HUES48 (cell line): ENCODE measurements around the gene CLEC16A.
"Not testable (repeated sequence)": the region's sequence is repeated elsewhere in the genome, so short reads cannot be mapped to it uniquely, and the experiment has no call there.

ENCODE experiments used
- H3K27ac ChIP-seq: one replicate; pipeline ENCODE4 v1.7.0; 2013; ENCODE audit warnings: low read depth, low read length, inconsistent platforms
- H3K27me3 ChIP-seq: 2 replicates; pipeline ENCODE4 v1.6.1; 2013; ENCODE audit warnings: mild to moderate bottlenecking, low read length; ENCODE audit not compliant: control insufficient read depth, insufficient read depth
- H3K36me3 ChIP-seq: 2 replicates; pipeline ENCODE4 v1.6.1; 2013; ENCODE audit warnings: low read length; ENCODE audit not compliant: control insufficient read depth, insufficient read depth
- H3K4me1 ChIP-seq: 2 replicates; pipeline ENCODE4 v1.6.1; 2013; ENCODE audit warnings: mild to moderate bottlenecking, low read length; ENCODE audit not compliant: control insufficient read depth, insufficient read depth
- H3K4me3 ChIP-seq: 2 replicates; pipeline ENCODE4 v1.5.1; 2013; ENCODE audit warnings: mild to moderate bottlenecking, low read depth, low read length
- H3K9ac ChIP-seq: 2 replicates; pipeline ENCODE4 v1.6.1; 2013; ENCODE audit warnings: mild to moderate bottlenecking, low read depth, low read length, moderate library complexity
- H3K9me3 ChIP-seq: 2 replicates; pipeline ENCODE4 v1.6.1; 2013; ENCODE audit warnings: low read length; ENCODE audit not compliant: control insufficient read depth, insufficient read depth

Gene CLEC16A

DNA sequence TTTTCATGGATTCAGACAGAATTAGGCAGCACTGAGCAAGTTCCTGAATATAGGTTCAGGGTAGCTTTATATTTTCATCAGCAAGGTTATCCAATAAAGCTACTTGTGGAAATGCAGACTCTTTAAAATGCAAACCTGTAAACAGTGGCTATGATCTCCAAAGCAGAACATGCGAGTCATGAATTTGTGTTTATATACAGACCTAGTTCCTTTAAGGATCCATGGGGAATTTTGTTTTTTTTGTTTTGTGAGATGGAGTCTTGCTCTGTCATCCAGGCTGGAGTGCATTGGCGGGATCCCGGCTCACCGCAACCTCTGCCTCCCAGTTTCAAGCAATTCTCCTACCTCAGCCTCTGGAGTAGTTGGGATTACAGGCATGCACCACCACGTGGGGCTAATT, 14.8 kb downstream of the CLEC16A start:
- H3K4me3 ChIP-seq: no peak overlapping the region
- no peak overlapping the region for H3K27ac ChIP-seq
- H3K9ac ChIP-seq: no peak overlapping the region
- H3K9me3 ChIP-seq: no peaks in the 10 kb centered on the region
- no peaks in the 10 kb centered on the region for H3K27me3 ChIP-seq
- peaks cover 15% of the 10 kb centered on the region; the same call in 1 of the 2 replicates for H3K36me3 ChIP-seq
- H3K4me1 ChIP-seq: peaks cover under 1% of the 10 kb centered on the region; the same call in 1 of the 2 replicates

GRCh38 chr16:10961231-10961630, 16.9 kb downstream of the CLEC16A start:
- H3K4me1 ChIP-seq: peaks cover 3% of the 10 kb centered on the region; the same call in 1 of the 2 replicates
- H3K9me3 ChIP-seq: no peaks in the 10 kb centered on the region
- no peak overlapping the region for H3K27ac ChIP-seq
- peaks cover 18% of the 10 kb centered on the region; the same call in 1 of the 2 replicates for H3K36me3 ChIP-seq
- H3K27me3 ChIP-seq: no peaks in the 10 kb centered on the region
- H3K4me3 ChIP-seq: no peak overlapping the region
- H3K9ac ChIP-seq: no peak overlapping the region

GRCh38 chr16:10964039-10964890, 19.9 kb downstream of the CLEC16A start:
- Histone ChIP-seq H3K27me3 (no peaks in the 10 kb centered on the region), H3K36me3 (peaks cover 18% of the 10 kb centered on the region; the same call in 1 of the 2 replicates), H3K4me3 (no peak overlapping the region), H3K9ac (no peak overlapping the region), H3K27ac (no peak overlapping the region), H3K4me1 (peaks cover 3% of the 10 kb centered on the region; the same call in 1 of the 2 replicates), H3K9me3 (no peaks in the 10 kb centered on the region)

- no peaks in the 10 kb centered on the region for H3K27me3 ChIP-seq
- peaks cover 3% of the 10 kb centered on the region; the same call in 1 of the 2 replicates for H3K4me1 ChIP-seq
- no peak overlapping the region for H3K27ac ChIP-seq
- no peaks in the 10 kb centered on the region for H3K9me3 ChIP-seq
- H3K4me3 ChIP-seq: no peak overlapping the region
- no peak overlapping the region for H3K9ac ChIP-seq
- H3K36me3 ChIP-seq: peaks cover 22% of the 10 kb centered on the region; the same call in 1 of the 2 replicates
Observed at GRCh38 chr16:10964891-10965326, 20.5 kb downstream of the CLEC16A start.

GRCh38 chr16:10965440-10966061, 21.2 kb downstream of the CLEC16A start:
- Histone ChIP-seq H3K27ac (no peak overlapping the region), H3K4me1 (peaks cover 3% of the 10 kb centered on the region; the same call in 1 of the 2 replicates), H3K36me3 (peaks cover 27% of the 10 kb centered on the region; the same call in 1 of the 2 replicates), H3K4me3 (no peak overlapping the region), H3K9ac (no peak overlapping the region), H3K9me3 (no peaks in the 10 kb centered on the region), H3K27me3 (no peaks in the 10 kb centered on the region)

DNA sequence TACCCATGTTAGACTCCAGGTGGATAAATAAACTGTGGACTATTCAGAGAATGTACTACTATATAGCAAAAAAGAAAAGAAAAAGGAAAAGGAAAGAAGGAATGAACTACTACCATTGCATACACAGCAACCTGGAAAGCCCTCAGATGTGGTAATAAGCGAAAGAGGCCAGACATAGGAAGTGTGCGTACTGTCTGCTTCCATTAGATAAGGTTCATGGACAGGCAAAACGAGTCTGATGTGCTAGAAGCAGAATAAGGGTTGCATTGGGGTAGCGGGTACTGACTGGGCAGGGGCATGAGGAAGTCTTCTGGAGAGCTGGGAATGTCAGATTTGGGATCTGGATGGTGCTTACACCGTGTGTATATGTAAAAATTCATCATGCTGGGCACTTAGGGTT, 21.8 kb downstream of the CLEC16A start:
- Histone ChIP-seq H3K36me3 (peaks cover 27% of the 10 kb centered on the region; the same call in 1 of the 2 replicates), H3K4me1 (peaks cover 3% of the 10 kb centered on the region; the same call in 1 of the 2 replicates), H3K4me3 (no peak overlapping the region), H3K27ac (no peak overlapping the region), H3K27me3 (no peaks in the 10 kb centered on the region), H3K9me3 (no peaks in the 10 kb centered on the region), H3K9ac (no peak overlapping the region)

- not testable (repeated sequence) for H3K4me1 ChIP-seq, H3K9ac ChIP-seq, H3K9me3 ChIP-seq, H3K4me3 ChIP-seq, H3K27ac ChIP-seq, H3K27me3 ChIP-seq
- H3K36me3 ChIP-seq: peaks cover 27% of the 10 kb centered on the region; the same call in 1 of the 2 replicates
Observed at GRCh38 chr16:10966559-10966958, 22.2 kb downstream of the CLEC16A start.

DNA sequence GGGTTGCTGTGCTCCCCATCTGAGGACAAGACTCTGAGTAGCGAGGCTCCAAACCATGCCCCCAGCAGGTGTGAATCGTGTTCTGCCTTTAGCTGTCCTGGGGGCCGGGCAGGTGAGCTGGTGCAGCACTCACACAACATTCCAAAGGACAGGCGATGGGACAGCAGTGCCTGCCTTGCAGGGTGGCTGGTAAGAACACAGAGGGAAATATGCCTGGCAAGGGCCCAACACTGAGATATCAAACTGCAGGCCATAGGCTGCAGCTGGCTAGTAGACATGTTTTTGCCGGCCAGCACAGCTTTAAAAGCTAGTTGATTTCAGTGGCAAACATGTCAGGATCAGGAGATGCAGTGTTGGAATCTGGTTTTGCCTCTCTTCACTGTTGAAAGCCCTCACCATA, 23.6 kb downstream of the CLEC16A start:
- H3K4me3 ChIP-seq: no peak overlapping the region
- no peaks in the 10 kb centered on the region for H3K9me3 ChIP-seq
- H3K9ac ChIP-seq: no peak overlapping the region
- peaks cover 7% of the 10 kb centered on the region; the same call in 1 of the 2 replicates for H3K4me1 ChIP-seq
- peaks cover 23% of the 10 kb centered on the region for H3K36me3 ChIP-seq
- H3K27ac ChIP-seq: no peak overlapping the region
- H3K27me3 ChIP-seq: no peaks in the 10 kb centered on the region

DNA sequence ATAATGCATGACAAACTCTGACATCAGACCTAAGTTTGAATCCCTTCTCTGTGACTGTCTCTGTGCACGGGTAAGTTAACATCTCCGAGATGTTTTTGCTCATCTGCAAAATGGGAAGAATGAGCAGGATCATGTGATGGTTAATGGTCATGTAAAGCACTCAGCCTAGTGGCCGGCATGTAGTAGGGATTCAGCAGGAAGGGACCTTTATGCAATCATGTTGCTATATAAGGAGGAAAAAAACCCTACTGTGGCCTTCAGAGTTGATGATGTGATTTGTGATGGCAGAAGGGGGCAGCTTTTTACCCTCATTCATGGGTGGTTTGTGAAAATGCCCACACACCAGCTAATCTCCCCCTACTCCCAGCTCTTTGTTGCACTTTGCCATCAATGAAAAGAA, 24.1 kb downstream of the CLEC16A start:
- H3K27ac ChIP-seq: no peak overlapping the region
- H3K27me3 ChIP-seq: no peaks in the 10 kb centered on the region
- peaks cover 22% of the 10 kb centered on the region for H3K36me3 ChIP-seq
- no peak overlapping the region for H3K4me3 ChIP-seq
- H3K9me3 ChIP-seq: no peaks in the 10 kb centered on the region
- H3K9ac ChIP-seq: no peak overlapping the region
- H3K4me1 ChIP-seq: peaks cover 7% of the 10 kb centered on the region; the same call in 1 of the 2 replicates

DNA sequence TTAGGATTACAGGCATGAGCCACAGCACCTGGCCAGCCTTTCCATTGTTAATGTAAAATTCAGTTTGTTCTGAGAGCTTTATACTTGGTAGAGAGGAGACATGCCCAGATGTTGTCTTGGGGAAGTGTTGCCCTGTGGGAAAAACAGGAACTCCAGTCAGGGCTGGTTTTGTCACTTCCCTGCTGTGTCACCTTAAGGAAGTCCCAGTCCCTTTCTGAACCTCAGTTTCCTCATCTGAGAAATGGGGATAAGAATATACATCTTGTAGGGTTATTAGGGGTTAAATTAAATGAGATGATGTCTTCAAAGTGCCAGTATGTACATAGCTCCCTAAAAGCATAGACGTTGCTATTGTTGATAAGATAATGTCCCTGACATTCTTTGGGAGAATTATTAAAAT, 25.3 kb downstream of the CLEC16A start:
- Histone ChIP-seq H3K4me1 (0 out of 2 replicates have a peak, but pooled peaks cover 4% of the 10 kb centered on the region), H3K9ac (no peak overlapping the region), H3K27ac (no peak overlapping the region), H3K27me3 (no peaks in the 10 kb centered on the region), H3K36me3 (peaks cover 19% of the 10 kb centered on the region), H3K4me3 (no peak overlapping the region), H3K9me3 (no peaks in the 10 kb centered on the region)

DNA sequence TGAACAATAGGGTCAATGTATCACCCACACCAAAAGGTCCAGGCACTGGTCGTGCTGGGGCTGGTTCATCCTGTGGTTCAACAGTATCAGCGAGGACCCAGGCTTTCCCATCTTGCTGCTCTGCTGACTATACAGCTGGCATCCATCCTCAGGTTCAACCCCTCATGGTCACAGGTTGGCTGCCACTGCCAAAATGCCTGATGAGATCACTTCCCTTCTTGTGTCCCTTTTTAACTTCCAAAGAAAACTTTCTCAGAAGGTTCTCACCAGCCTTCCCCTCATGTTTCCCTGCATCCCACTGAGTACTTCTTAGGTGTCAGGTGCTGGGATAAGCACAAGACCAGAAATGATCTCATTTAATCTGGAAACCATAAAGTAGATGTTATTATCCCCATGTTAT, 25.7 kb downstream of the CLEC16A start:
- H3K9me3 ChIP-seq: no peaks in the 10 kb centered on the region
- H3K27ac ChIP-seq: no peak overlapping the region
- peaks cover 16% of the 10 kb centered on the region for H3K36me3 ChIP-seq
- H3K27me3 ChIP-seq: no peaks in the 10 kb centered on the region
- H3K4me3 ChIP-seq: no peak overlapping the region
- 0 out of 2 replicates have a peak, but pooled peaks cover 4% of the 10 kb centered on the region for H3K4me1 ChIP-seq
- H3K9ac ChIP-seq: no peak overlapping the region
